DOHH2 (cell line): ENCODE measurements around the gene BAIAP2.

Source experiments
- H3F3A ChIP-seq: fragments of 200-600 bp; sonication (generic), shearing (Covaris generic); 2 replicates; pipeline ENCODE4 v1.6.0; 2016; ENCODE audit warnings: antibody characterized with exemption, mild to moderate bottlenecking; ENCODE audit not compliant: control insufficient read depth, insufficient read depth
- H3K27ac ChIP-seq: fragments of 200-600 bp; sonication (generic); 2 replicates; pipeline ENCODE4 v1.5.1; 2014; ENCODE audit warnings: low read depth, mild to moderate bottlenecking, low read length, moderate library complexity
- H3K27me3 ChIP-seq: fragments of 200-600 bp; sonication (generic); 2 replicates; pipeline ENCODE4 v1.6.1; 2014; ENCODE audit warnings: mild to moderate bottlenecking, low read length, mixed read lengths; ENCODE audit not compliant: control insufficient read depth
- H3K36me3 ChIP-seq: fragments of 200-600 bp; sonication (generic); 2 replicates; pipeline ENCODE4 v1.6.1; 2014; ENCODE audit warnings: mild to moderate bottlenecking, low read length, moderate library complexity, mixed read lengths; ENCODE audit not compliant: control insufficient read depth
- H3K4me1 ChIP-seq: fragments of 200-600 bp; sonication (generic); 2 replicates; pipeline ENCODE4 v1.6.1; 2014; ENCODE audit warnings: mild to moderate bottlenecking, low read length, mixed read lengths; ENCODE audit not compliant: control insufficient read depth
- H3K4me2 ChIP-seq: fragments of 200-600 bp; sonication (generic); 2 replicates; pipeline ENCODE4 v1.6.0; 2014; ENCODE audit warnings: mild to moderate bottlenecking, low read length, moderate library complexity
- H3K4me3 ChIP-seq: fragments of 200-600 bp; sonication (generic); 2 replicates; pipeline ENCODE4 v1.5.1; 2014; ENCODE audit warnings: mild to moderate bottlenecking, low read length, mixed read lengths
- H3K79me2 ChIP-seq: fragments of 200-600 bp; sonication (generic); 2 replicates; pipeline ENCODE4 v1.6.1; 2014; ENCODE audit warnings: mild to moderate bottlenecking, low read length, mixed read lengths; ENCODE audit not compliant: control insufficient read depth
- H3K9me2 ChIP-seq: fragments of 200-600 bp; sonication (generic); replicated peaks from 2 replicates; pipeline ENCODE4 v1.6.1; 2014; ENCODE audit warnings: mild to moderate bottlenecking, low read length, mixed read lengths; ENCODE audit not compliant: control insufficient read depth
- H3K9me3 ChIP-seq: fragments of 200-600 bp; sonication (generic); 2 replicates; pipeline ENCODE4 v1.6.1; 2014; ENCODE audit warnings: antibody characterized with exemption, low read length, mixed read lengths; ENCODE audit not compliant: control insufficient read depth, insufficient read depth
- H4K20me1 ChIP-seq: fragments of 200-600 bp; sonication (generic); 2 replicates; pipeline ENCODE4 v1.6.0; 2014; ENCODE audit warnings: low read depth, mild to moderate bottlenecking, antibody characterized with exemption, low read length, moderate library complexity; ENCODE audit not compliant: control insufficient read depth, insufficient read depth
- CTCF ChIP-seq: fragments of 200-600 bp; sonication (generic); IDR thresholded peaks from one replicate; pipeline ENCODE4 v1.5.1; 2014; ENCODE audit warnings: antibody characterized with exemption, mild to moderate bottlenecking, low read depth, low read length; ENCODE audit not compliant: poor library complexity, severe bottlenecking
- EZH2phosphoT487 ChIP-seq: fragments of 200-600 bp; sonication (generic); IDR thresholded peaks from 2 replicates; pipeline ENCODE4 v1.6.1; 2017; ENCODE audit warnings: borderline replicate concordance, mild to moderate bottlenecking, antibody characterized with exemption, low read length, moderate library complexity, mixed read lengths

BAIAP2 gene

GRCh38 chr17:81070541-81071246, 35.7 kb downstream of the BAIAP2 start:
- no peaks in the 10 kb centered on the region for H3K9me2 ChIP-seq
- H3K36me3 ChIP-seq = no peaks in the 10 kb centered on the region
- no peaks in the 10 kb centered on the region for H3F3A ChIP-seq
- no peaks in the 10 kb centered on the region for H3K27me3 ChIP-seq
- no peaks in the 10 kb centered on the region for H3K4me1 ChIP-seq
- no peaks in the 10 kb centered on the region for H3K79me2 ChIP-seq
- H4K20me1 ChIP-seq = no peaks in the 10 kb centered on the region
- no peak overlapping the region for H3K27ac ChIP-seq
- no peak for TF ChIP-seq EZH2phosphoT487
- no peak for TF ChIP-seq CTCF
- no peaks in the 10 kb centered on the region for H3K9me3 ChIP-seq
- no peak overlapping the region for H3K4me3 ChIP-seq
- H3K4me2 ChIP-seq = no peak overlapping the region

- no peak overlapping the region for H3K27ac ChIP-seq
- no peak overlapping the region for H3K4me2 ChIP-seq
- H4K20me1 ChIP-seq = no peaks in the 10 kb centered on the region
- no peaks in the 10 kb centered on the region for H3F3A ChIP-seq
- no peaks in the 10 kb centered on the region for H3K9me2 ChIP-seq
- H3K4me1 ChIP-seq = no peaks in the 10 kb centered on the region
- no peaks in the 10 kb centered on the region for H3K27me3 ChIP-seq
- no peaks in the 10 kb centered on the region for H3K79me2 ChIP-seq
- H3K36me3 ChIP-seq = no peaks in the 10 kb centered on the region
- H3K4me3 ChIP-seq = no peak overlapping the region
- TF ChIP-seq EZH2phosphoT487 (no peak), CTCF (no peak)
- no peaks in the 10 kb centered on the region for H3K9me3 ChIP-seq
Measured at GRCh38 chr17:81071761-81072741, 37.1 kb downstream of the BAIAP2 start.

GRCh38 chr17:81073967-81074839, 39.3 kb downstream of the BAIAP2 start:
- Histone ChIP-seq H3K4me3 (no peak overlapping the region), H3F3A (no peaks in the 10 kb centered on the region), H3K36me3 (no peaks in the 10 kb centered on the region), H3K9me2 (no peaks in the 10 kb centered on the region), H3K79me2 (no peaks in the 10 kb centered on the region), H3K27ac (no peak overlapping the region), H3K4me2 (no peak overlapping the region), H4K20me1 (no peaks in the 10 kb centered on the region), H3K4me1 (no peaks in the 10 kb centered on the region), H3K27me3 (no peaks in the 10 kb centered on the region), H3K9me3 (no peaks in the 10 kb centered on the region)
- TF ChIP-seq CTCF (no peak), EZH2phosphoT487 (no peak)
